Measurements from ENCODE around the gene CCP110. TPM values are rescaled to one million over a fixed set of nuclear protein-coding genes. Genes with fewer than 3 reads are reported as not detected.
"Not testable (repeated sequence)": the region's sequence is repeated elsewhere in the genome, so short reads cannot be mapped to it uniquely, and the experiment has no call there.

The CCP110 gene
- total RNA-seq, 4 donors from 2014 or later = 12.4 to 21.5 (median 15.6) TPM

DNA sequence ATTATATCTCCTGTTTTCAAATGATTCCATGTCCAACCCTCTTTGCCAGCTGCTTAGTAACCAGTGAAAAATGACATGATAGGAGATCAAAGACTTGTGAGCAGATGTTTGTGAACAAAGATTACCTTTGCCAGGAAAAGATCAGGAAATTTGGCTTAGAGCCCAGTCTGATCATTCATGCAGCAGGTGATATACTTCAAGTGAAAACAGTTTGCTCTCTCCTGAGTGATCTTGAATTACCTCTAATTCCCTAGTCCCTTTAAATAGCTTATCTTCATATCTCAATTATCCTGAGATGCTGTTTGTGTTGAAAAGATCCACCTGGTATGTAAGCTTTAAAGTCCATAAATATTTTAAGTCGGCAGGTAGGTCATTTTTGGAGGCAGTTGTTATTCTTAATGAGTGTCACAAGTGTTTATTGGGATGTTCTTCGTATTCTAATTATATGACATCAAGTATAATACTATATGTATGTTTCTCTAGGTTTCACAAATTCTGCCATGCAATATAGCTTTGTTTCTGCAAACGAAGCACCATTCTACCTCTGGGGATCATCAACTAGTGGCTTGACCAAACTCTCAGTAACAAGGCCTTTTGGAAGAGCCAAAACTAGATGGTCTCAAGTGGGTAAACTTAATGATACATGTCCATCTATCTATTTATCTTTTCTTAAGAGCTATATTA is 18.5 kb downstream of the CCP110 start:
- peak overlapping the region in 1 of 4 donors; percentile 26 for H3K27ac ChIP-seq
- H3K4me3 ChIP-seq = no peak overlapping the region
- H3K36me3 ChIP-seq = peaks cover 0 to 60% (median 0%) of the 10 kb centered on the region in 3 donors
- TF ChIP-seq POLR2A (IDR thresholded peaks at IDR 0.05) = no peak
- TF ChIP-seq, protein P1, sequence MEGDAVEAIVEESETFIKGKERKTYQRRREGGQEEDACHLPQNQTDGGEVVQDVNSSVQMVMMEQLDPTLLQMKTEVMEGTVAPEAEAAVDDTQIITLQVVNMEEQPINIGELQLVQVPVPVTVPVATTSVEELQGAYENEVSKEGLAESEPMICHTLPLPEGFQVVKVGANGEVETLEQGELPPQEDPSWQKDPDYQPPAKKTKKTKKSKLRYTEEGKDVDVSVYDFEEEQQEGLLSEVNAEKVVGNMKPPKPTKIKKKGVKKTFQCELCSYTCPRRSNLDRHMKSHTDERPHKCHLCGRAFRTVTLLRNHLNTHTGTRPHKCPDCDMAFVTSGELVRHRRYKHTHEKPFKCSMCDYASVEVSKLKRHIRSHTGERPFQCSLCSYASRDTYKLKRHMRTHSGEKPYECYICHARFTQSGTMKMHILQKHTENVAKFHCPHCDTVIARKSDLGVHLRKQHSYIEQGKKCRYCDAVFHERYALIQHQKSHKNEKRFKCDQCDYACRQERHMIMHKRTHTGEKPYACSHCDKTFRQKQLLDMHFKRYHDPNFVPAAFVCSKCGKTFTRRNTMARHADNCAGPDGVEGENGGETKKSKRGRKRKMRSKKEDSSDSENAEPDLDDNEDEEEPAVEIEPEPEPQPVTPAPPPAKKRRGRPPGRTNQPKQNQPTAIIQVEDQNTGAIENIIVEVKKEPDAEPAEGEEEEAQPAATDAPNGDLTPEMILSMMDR (IDR thresholded peaks at IDR 0.05) = no peak
- H3K4me1 ChIP-seq = peaks cover 0 to 4% (median 0%) of the 10 kb centered on the region in 4 donors
- DNase-seq = no peak
- H3K27me3 ChIP-seq = no peaks in the 10 kb centered on the region
- no peaks in the 10 kb centered on the region for H3K9me3 ChIP-seq

DNA sequence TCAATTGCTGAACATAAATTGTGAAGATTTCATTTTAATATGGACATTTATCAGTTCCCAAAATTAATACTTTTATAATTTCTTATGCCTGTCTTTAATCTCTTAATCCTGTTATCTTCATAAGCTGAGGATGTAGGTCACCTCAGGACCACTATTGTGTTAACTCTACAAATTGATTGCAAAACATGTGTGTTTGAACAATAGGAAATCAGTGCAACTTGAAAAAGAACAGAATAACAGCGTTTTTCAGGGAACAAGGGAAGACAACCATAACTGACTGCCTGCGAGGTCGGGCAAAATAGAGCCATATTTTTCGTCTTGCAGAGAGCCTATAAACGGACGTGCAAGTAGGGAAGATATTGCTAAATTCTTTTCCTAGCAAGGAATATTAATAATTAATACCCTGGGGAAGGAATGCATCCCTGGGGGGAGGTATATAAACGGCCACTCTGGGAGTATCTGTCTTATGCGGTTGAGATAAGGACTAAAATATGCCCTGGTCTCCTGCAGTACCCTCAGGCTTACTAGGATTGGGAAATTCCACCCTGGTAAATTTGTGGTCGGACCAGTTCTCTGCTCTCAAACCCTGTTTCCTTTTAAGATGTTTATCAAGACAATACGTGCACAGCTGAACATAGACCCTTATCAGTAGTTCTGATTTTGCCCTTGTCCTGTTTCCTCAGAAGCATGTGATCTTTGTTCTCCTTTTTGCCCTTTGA is 19.7 kb downstream of the CCP110 start:
- not testable (repeated sequence) for H3K27ac ChIP-seq, DNase-seq, H3K27me3 ChIP-seq, H3K9me3 ChIP-seq, H3K4me3 ChIP-seq, H3K4me1 ChIP-seq
- H3K36me3 ChIP-seq = peaks cover 0 to 65% (median 0%) of the 10 kb centered on the region in 3 donors

DNA sequence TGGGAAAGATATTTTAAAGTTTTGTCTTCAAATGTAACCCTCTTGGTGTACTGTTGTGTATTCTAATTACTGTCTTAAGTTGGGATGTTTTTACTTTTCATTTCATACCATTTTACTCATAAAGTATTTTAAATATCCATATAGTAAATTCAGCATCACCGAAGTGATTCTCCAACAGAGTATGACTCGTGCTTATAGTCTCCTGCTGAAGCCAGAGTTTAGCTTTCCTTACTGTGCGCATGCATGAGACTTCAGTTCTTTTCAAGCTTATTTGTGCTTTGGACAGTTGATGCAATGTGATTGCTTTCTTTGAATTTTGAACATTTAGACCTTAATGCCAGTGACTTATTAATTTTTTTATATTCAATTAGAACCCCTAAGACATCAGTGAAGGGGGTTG is 24.4 kb downstream of the CCP110 start:
- H3K9me3 ChIP-seq = no peaks in the 10 kb centered on the region
- no peaks in the 10 kb centered on the region for H3K27me3 ChIP-seq
- H3K4me1 ChIP-seq = no peaks in the 10 kb centered on the region
- no peak overlapping the region for H3K27ac ChIP-seq
- H3K36me3 ChIP-seq = peaks cover 0 to 77% (median 0%) of the 10 kb centered on the region in 3 donors
- no peak for DNase-seq
- H3K4me3 ChIP-seq = no peak overlapping the region
- TF ChIP-seq POLR2A (IDR thresholded peaks at IDR 0.05) = no peak
- TF ChIP-seq, protein P1 (IDR thresholded peaks at IDR 0.05) = no peak

DNA sequence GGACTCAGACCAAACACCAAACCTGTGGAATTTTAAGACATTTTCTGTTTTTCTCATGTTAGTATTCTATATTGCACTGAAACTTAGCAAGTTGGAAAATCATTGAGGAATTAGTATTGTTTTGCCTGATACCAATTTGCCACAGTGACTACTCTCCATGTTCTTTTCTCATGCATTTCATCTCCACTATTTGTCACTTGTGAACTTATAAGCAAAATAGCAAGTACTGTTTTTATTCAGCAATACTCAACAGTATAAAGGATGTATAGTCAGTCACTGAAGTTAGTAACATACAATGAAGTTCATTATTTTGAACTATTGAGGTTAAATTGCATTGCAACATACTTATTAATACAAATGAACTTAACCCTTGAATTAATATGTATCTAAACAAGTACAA is 25.9 kb downstream of the CCP110 start:
- no peak for DNase-seq
- no peak overlapping the region for H3K4me3 ChIP-seq
- peaks cover 0 to 2% (median 0%) of the 10 kb centered on the region in 4 donors for H3K4me1 ChIP-seq
- H3K36me3 ChIP-seq = peaks cover 0 to 64% (median 0%) of the 10 kb centered on the region in 3 donors
- TF ChIP-seq POLR2A (IDR thresholded peaks at IDR 0.05) = no peak
- TF ChIP-seq, protein P1 (IDR thresholded peaks at IDR 0.05) = no peak
- no peaks in the 10 kb centered on the region for H3K27me3 ChIP-seq
- no peaks in the 10 kb centered on the region for H3K9me3 ChIP-seq
- H3K27ac ChIP-seq = no peak overlapping the region

DNA sequence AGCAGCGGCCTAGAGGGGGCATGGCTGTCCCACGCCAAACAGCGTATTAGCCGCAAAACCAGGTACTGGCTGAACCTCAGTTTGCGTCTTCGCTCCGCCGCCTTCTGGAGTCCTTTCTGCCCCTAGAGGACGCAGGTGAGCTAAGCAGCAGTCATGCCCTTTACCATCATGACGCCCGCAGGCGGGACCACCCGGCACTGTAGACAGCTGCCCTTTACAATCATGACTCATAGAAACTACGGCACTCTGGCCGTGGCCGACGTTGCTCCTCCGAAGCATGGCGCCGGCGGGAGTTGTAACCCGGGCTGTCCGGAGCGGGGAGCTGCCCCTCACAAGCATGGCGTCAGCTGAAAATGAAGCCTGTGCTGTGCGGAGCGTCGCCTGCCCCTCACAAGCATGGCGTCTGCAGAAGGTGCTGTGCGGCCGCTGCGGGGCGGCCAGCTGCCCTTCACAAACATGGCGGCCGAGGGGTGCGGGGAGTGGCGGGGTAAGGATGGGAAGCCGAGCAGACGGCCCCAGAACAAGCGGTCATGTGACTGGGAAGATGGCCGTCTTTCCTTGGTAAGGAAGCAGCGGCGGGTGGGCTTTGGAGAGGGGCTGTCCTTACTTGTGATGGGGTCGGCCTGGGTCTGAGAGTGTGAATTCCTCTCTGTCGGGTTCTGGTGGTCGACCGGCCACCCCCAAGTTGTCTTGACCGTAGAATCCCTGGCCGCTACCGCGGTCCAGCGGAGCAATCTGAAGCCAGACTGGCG is 31.6 kb downstream of the CCP110 start, which contains the start of gene VPS35L:
TSS of gene VPS35L (plus strand) at position 518 of the 752 bp plus-strand sequence. CDS start at position 545, 27 bp downstream.
- TF ChIP-seq POLR2A (IDR thresholded peaks at IDR 0.05) = peak; percentile 29 to 68
- TF ChIP-seq, protein P1 (IDR thresholded peaks at IDR 0.05) = peak; percentile 33 to 90 (median 81)
- peak; percentile 93 to 98 (median 98) for DNase-seq
- peak within 1 kb of the TSS; percentile 57 to 71 (median 68) for H3K4me3 ChIP-seq

More for the DNA sequence above, 31.6 kb downstream of the CCP110 start, which contains the start of gene VPS35L:
- peaks cover 0 to 15% (median 0%) of the 10 kb centered on the region in 4 donors for H3K4me1 ChIP-seq
- peak within 1 kb of the TSS; percentile 81 to 91 (median 89) for H3K27ac ChIP-seq
- no peaks in the 10 kb centered on the region for H3K9me3 ChIP-seq
- peaks cover 0 to 14% (median 0%) of the 10 kb centered on the region in 3 donors for H3K36me3 ChIP-seq
- H3K27me3 ChIP-seq = no peaks in the 10 kb centered on the region

Data from Peyer's patch (tissue), 4 donors.